ENCODE measurements around the gene GAREM1.

The GAREM1 gene

GRCh38 chr18:32286749-32287148 lies 183.9 kb downstream of the GAREM1 start:
- DNase-seq = no peak

DNA sequence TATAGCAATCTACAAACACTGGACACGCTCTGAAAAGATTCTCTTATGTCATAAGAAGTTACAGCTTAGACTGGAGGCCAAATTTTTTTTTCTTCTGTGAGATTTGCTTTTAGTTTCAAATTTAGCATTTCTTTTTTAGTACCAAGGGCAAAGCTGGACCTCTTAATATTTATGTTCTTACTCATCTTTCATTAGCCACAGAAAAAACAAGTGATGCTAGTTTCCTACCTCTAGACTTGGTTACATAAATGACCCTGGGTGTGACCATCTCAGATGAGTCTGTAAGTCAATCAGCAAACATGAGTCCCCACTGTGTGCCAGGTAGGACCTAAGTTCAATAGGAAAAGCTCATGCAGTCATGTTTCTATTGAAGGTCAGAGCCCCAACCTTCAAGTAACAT lies 186.4 kb downstream of the GAREM1 start:
- no peak for DNase-seq

DNA sequence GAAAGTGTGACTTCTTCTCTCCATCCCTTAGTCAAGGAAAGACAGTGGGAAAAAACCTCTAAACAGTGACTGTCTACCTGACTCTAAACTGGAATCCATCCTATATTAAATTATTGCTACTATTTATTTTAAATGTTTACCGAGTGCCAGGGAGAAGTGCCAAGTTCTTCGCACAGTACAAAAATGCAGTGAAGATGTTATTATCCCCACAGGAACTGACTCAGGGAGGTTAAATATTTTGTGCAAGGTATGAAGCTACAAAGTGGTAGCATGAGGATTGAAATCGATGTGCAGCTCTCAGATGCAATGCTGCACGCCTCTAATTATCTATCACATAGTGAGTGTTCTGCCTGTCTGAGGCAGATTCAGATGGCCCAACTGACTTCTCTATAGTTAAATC lies 189.8 kb downstream of the GAREM1 start:
- DNase-seq = no peak

GRCh38 chr18:32280188-32280783 lies 190.4 kb downstream of the GAREM1 start:
- no peak for DNase-seq

- no peak for DNase-seq
Observed at GRCh38 chr18:32278177-32278799, 192.4 kb downstream of the GAREM1 start.

DNA sequence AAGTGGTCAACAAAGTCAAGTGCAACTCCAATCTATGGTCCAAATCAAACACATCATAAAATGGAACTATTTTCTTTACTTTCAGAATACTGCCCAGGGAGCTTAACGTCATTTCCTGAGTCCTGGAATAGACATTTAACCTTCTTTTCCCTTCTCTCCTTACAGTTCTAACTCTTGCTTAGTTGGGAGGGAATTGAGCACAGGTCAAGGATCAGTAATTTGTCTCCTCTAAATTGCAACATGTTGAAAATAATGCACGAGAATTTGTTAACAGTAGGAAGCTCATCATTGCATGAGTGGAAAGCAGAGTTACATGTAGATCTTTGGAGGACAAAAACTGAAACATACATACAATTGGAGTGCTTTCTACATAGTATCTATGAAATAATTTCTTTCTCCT lies 193.1 kb downstream of the GAREM1 start:
- no peak for DNase-seq

GRCh38 chr18:32276906-32277305 lies 193.8 kb downstream of the GAREM1 start:
- DNase-seq = no peak

DNA sequence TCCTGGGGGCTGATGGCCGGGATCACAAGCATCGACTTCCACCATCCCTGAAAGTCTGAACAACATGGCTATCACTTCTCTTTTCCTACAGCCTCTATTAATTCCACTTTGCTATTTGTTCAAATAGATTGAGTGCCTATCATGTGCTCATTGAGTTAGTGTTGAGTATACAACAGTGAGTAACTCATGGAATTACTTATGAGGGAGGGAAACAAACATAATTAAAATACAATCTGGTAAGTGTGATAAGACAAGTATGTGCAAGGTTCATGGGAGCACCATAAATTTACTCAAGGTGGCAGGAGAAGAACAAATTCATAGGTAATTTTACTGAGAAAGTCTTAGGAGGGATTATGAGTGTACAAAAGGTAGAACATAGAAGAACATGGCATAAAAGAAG lies 194.4 kb downstream of the GAREM1 start:
- no peak for DNase-seq

- no peak for DNase-seq
Observed at GRCh38 chr18:32275221-32275620, 195.5 kb downstream of the GAREM1 start.

GRCh38 chr18:32274307-32274706 lies 196.4 kb downstream of the GAREM1 start:
- DNase-seq = no peak

DNA sequence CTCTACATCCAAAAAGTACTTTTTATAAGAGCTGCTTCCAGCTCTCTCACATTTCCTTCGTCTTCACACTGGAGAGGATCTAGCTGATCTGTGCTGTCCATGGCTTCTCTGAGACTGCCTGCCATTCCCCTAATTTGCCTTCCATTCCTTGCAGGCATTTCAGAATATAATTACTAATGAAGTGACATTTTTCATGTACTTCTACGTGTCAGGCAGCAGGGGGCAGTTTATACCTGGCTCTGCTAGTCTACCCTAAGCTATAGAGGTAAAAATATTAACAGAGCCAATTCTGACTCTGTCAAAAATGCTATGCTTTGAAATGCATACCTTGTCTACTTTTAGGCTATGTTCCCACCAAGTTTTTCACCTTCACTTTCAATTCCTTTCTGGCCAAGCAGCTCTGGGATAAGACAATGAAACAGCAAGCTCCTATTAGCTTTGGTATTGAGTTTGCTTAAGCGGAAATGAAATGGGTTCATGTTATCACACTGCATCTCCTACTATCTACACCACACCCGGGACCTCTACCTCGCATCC lies 198.9 kb downstream of the GAREM1 start:
- DNase-seq = peak; percentile 23

GRCh38 chr18:32270341-32270740 lies 200.3 kb downstream of the GAREM1 start:
- DNase-seq = no peak

- no peak for DNase-seq
Observed at GRCh38 chr18:32267463-32267862, 203.2 kb downstream of the GAREM1 start.

- DNase-seq = no peak
Observed at GRCh38 chr18:32264401-32264800, 206.3 kb downstream of the GAREM1 start.

DNA sequence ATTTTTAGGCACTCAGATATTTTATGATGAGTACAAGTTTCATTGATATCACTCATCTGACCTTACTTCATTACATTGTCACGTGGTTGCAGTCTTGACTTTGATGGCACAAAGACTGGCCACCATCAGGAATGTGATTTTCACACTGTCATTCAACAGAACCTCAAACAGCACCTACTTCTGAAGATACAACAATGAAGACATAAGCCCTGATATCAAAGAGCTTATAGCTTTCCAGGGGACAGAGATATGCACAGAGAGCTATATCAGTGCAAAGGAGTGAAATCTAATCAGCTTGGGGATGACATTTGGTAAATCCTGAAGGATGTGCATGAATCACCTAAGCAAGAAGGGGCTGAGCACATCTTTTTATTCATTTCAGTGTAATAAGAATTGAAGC lies 208.6 kb downstream of the GAREM1 start:
- DNase-seq = no peak

GRCh38 chr18:32261003-32261402 lies 209.7 kb downstream of the GAREM1 start:
- no peak for DNase-seq

DNA sequence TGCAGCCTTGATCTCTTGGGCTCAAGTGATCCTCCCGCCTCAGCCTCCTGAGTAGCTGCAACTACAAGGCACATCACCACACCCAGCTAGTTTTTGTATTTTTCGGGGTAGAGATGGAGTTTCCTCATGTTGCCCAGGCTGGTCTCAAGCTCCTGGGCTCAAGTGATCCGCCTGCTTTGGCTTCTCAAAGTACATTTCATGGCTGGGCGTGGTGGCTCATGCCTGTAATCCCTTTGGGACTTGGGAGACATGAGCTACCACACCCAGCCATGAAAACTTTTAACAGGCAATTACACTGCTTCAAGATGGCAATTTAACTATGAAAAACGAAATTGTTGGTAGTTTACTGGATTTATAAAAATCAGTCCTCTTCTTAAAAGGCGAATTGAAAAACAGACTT lies 211.1 kb downstream of the GAREM1 start:
- no peak for DNase-seq

- DNase-seq = peak; percentile 52
Observed at GRCh38 chr18:32258558-32259204, 212.0 kb downstream of the GAREM1 start.

- no peak for DNase-seq
Observed at GRCh38 chr18:32258148-32258547, 212.5 kb downstream of the GAREM1 start.

- DNase-seq = peak; percentile 41
Observed at GRCh38 chr18:32257084-32257785, 213.4 kb downstream of the GAREM1 start.

DNA sequence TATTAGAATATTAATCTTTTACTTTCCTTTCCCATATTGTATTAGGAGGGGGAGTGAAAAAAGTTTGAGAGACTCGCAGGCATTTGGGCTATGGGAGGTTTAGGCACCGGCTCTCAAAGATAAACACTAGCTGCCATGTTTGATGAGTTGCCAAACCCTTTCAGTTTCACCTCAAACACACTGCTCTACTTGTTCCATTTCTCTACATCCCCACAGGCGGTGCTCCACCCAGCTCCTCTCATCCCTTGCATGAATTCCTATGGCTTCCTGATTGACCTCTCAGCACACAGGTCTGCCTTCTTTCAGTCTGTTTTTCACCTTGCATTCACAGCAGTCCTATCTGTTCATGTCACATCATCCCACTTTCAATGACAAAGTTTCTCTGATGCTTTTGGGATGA lies 215.1 kb downstream of the GAREM1 start:
- no peak for DNase-seq

DNA sequence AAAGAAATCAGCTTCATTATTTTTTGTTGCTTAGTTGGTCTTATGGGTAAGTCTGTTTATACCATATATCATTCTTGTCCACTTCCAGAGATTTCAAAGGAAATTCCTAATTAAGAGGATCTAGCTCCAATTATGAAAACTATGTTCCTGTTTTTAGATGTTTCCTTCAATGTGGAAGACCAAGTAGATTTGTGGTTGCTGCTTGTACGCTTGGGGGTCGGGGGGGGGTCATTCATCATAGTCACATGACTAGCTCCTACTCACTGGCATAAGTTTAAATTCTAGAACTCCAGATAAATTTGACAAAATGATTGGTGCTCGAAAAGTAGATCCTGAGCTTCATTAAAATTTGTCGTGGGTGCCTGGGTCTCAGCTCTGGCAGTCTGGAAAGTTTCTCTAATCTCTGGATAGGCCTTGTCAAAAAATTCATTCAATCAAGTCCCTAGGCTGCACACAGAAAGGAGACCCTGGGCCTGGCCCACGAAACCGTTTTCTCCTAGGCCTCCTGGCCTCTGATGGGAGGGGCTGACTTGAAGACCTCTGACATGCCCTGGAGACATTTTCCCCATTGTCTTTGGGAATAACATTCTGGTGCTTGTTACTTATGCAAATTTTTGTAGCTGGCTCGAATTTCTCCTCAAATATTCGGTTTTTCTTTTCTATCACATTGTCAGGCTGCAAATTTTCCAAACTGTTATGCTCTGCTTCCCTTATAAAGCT lies 218.4 kb downstream of the GAREM1 start:
- DNase-seq = no peak

GRCh38 chr18:32251466-32251865 lies 219.2 kb downstream of the GAREM1 start:
- no peak for DNase-seq

Data from inflammatory macrophage treated with lipopolysaccharide for 4 hours (primary cell).